HG02970 (cell line): Measurements from ENCODE around the gene PICK1.
"Not testable (repeated sequence)": the region's sequence is repeated elsewhere in the genome, so short reads cannot be mapped to it uniquely, and the experiment has no call there.

Source experiments
- ATAC-seq: cut with Tn5 transposase; IDR thresholded peaks from one replicate; pipeline ENCODE4 v1.9.1; 2021; ENCODE audit warnings: mild to moderate bottlenecking, moderate library complexity, moderate number of reproducible peaks; ENCODE audit not compliant: unreplicated experiment, low FRiP score

PICK1 gene

DNA sequence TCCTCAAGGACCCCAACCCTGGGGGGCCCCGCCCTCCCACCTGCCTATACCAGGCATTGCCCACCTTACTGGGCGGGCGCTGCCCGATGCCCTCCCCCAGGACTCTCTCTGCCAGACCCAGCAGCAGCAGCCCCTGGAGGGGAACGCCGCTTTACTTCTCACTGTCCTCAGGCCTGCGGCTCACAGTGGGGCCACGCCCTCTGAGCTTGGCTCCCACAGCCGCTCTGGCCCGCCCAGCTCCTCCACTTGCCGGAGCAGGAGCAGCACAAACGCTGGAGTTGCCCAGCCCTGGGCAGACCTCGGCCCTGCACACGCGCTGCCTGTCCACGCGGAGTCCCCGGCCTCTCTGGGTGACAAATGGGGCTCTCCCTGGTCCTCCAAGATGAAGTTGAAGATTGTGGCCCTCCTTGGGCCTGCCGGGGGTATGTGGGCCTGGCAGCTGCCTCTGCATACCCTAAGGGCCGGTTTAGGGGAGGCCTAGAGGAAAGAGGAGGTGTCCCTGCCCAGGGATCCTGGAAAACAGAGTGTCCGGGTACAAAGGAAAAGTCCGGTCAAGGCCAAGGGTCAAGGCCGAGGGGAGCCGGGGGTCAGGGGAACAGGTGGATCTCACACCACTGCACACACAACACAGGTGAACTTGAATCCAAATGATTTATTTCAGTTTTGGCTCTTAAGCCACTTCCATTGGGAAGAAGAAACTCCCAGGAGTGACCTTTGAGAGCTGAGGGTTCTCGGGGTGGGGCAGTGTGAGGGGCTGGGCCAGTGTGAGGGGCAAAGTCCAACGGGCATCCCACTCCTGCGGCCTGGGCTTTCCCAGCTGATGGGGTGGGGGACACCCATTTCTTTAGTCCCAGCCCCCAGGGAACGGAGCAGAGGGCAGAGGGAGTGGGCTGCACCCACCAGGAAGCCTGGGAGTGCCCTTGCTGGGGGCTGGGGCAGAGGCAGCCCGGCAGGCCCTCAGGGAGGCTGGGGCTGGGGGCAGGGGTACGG lies 54.0 kb downstream of the PICK1 start:
- no peak for ATAC-seq

DNA sequence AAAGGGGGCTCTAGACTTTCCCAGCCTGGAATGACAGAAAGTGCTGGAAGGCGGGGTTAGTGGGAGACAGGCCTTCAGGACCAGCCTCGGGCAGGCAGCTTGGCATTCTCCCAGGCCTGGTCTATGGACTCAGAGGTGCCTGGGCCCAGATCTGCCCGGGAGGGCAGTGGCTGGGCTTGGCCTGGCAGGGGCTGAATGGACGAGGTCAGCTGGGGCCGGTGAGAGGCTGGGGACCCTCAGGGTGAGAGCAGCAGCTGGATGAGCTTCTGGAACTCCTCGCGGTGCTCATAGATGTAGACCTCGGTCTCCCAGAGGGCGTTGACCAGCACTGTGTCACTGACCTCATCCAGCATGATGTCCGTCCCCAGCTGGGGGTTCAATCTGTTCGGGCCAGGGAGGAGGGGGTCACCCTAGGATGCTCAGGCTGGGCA lies 54.7 kb downstream of the PICK1 start:
- no peak for ATAC-seq

DNA sequence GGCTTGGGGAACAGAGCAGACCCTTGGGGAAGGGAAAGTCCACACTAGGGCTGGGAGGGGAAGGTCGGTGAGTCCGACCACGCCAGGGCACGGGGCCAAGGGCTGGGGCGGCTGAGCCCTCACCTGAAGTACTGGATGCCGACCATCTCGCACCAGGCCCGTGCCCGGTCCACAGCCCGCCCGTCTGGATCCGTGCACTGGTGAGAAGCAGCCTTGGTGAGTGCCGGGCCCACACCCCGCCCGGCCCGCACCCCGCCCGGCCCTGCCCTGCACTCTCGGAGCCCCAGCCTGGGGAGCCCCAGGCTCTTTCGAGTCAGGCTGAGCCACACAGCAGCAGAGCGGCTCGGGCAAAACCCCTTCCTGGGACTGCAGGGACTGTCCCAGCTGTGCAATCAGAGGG lies 55.2 kb downstream of the PICK1 start:
- no peak for ATAC-seq

DNA sequence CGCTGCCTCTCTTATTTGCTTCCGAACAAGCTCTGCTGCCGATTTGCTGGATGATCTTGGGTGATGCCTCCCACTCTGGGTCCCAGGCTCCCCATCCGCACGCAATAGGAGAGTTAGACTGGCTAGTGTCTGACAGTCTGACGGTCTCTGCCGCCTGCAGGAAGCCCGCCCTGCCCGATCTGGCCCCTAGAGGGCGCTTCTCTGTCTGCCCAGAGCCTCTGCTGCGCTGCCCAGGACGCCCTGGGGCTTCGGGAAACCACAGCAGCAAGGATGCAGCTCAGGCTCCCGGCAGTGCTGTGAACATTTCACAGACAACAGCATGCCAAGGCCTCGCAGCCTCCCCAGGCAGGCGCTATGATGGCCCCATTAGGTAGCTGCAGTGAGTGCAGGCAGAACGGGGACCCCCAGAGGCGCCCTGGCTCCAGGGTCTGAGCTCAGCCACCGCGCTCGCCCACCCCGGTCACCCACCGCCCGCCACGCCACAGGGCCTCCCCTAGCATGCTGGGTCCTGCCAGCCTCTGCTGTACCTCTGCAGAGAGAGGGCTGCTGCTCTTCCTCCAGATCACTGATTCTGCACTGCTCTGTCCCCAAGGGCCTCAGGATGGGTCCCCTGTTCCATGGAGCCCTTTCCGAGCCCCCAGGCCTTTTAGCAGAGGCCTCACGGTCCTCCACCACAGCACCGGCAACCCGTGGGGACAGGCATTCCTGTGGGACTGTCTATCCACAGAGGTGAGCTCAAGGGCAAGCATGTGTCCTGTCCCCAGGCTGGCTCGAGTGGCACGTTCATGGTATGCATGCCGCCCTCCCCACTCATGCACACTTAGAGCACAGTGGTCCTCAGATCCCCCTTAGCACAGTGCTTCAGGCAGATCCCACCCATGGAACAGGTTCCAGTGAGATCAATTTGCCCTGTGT lies 57.5 kb downstream of the PICK1 start:
- no peak for ATAC-seq

DNA sequence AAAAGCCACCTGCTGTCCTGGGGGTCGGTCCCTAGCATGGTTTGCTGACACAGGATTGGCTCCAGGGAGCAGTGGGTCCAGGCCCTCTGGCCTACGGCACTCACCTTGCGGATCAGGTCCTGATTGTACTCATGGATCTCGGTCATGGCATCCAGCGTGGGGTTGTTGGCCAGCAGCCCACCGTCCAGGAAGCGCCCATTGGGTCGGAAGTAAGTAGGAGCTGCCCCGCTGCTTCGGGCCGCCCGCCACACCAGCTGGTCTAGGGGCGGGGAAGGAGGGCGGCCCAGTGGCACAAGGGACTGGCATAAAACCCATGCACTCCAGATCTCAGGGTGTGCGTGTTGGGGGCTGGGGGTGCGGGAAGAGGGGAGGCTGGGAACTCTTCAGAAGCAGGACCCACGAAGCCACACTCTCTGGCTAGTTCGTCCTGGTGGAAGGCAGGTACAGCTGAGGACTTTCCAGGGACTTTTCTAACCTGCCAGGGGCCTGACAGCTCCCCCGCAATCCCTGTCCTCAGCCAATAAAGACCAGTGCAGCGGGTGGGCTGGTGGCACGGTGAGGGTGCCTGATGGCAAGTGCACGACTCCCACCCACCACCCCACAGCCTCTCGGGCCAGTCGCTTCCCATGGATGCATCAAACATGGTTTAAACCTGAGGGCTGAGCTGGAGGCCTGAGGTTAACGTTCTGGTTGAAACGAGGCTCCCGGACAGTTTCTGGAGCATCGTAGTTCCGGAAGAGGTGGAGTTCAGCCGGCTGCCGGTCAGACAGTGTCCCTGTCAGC lies 58.4 kb downstream of the PICK1 start:
- ATAC-seq, result no peak

DNA sequence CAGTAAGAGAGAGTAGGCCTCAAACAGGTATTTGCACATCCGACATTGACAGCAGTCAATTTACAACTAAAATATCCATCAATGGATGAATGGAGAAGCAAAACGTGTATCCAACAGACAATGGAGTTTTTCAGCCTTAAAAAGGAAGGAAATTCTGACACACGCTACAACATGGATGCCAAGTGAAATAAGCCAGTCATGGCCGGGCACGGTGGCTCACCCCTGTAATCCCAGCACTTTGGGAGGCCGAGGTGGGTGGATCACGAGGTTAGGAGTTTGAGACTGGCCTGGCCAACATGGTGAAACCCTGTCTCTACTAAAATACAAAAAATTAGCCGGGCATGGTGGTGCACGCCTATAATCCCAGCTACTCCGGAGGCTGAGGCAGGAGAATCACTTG lies 60.4 kb downstream of the PICK1 start:
- ATAC-seq, result not testable (repeated sequence)

DNA sequence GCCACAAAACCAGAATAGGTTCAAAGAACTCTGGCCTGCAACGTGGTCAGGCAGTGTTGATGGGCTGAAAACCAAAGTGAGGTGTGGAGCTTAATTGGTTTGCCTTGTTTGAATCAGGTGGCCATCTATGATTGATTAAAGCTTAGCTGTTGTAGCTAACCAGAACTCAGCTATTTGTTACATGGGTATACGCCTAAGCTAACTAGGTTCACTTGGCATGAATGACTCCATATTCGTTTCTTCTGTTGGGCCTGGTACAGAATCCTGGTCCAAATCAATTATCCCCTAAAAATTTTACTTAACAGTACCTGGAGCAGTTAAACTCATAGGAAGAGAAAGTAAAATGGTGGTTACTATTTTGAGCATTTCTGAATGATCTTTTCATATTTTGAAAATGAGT lies 61.0 kb downstream of the PICK1 start:
- no peak for ATAC-seq

DNA sequence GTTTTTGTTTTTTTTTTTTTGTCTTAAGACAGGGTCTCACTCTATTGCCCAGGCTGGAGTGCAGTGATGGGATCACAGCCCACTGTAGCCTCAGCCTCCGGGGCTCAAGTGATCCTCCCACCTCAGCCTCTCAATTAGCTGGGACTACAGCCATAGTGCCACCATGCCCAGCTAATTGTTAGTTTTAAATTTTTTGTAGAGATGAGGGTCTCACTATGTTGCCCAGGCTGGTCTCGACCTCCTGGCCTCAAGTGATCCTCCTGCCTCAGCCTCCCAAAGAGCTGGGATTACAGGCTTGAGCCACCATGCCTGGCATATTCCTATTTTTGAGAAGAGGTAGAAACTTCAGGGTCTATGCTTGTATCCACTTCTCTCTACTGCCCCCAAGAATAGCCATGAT lies 61.5 kb downstream of the PICK1 start:
- not testable (repeated sequence) for ATAC-seq

DNA sequence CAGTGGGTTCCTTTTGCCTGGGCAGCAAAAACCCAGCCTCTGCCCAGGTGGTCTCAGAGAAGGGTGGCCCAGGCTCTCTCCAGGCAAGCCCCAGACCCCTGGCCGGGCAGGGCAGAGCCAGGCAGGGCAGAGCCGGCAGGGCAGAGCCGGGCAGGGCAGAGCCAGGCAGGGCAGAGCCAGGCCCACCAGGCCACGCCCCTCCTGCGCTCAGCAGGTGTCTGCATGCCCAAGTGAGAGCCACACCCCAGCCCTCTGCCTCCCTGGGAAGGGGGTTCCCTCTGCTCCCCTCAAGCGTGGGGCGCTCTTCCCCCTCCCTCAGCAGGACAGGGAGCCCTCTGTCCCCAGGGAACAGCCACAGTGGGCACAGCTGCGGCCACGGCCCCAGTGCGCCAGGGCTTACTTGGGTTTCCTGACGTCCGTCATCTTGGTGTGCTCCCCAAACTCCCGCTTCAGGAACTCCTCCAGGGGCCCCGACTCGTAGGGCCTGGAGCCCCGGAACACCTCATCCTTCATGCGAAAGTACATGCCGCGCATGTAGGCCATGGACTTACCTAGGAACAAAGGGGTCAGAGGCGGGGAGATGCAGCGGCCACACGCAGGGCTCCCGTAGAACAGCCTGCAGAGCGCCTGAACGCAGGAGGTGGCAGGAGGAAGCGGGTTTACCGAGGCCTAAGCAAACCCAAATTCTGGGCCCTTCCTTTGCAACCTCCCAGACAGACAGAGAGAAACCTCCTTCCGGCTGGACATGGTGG lies 63.3 kb downstream of the PICK1 start:
- ATAC-seq, result no peak

DNA sequence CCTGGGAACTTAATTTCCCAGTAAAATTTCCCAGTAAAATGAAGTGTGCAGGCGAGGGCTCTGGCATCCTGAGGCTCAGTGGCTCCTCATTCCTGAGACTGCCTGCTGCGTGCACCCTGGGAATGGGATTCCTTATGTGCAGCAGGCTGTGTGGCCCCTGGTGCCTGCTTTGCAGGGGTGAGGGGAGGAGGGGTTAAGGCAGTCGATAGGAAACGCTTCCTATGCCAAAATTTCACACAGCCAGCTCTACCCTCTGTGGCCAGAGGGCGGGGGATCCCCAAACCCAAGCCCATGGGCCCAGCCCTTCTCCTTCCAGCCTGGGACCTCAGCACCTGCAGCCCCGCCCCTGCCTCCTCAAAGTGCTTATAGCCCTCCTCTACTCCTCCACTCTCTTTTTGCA lies 65.4 kb downstream of the PICK1 start:
- ATAC-seq, result no peak

DNA sequence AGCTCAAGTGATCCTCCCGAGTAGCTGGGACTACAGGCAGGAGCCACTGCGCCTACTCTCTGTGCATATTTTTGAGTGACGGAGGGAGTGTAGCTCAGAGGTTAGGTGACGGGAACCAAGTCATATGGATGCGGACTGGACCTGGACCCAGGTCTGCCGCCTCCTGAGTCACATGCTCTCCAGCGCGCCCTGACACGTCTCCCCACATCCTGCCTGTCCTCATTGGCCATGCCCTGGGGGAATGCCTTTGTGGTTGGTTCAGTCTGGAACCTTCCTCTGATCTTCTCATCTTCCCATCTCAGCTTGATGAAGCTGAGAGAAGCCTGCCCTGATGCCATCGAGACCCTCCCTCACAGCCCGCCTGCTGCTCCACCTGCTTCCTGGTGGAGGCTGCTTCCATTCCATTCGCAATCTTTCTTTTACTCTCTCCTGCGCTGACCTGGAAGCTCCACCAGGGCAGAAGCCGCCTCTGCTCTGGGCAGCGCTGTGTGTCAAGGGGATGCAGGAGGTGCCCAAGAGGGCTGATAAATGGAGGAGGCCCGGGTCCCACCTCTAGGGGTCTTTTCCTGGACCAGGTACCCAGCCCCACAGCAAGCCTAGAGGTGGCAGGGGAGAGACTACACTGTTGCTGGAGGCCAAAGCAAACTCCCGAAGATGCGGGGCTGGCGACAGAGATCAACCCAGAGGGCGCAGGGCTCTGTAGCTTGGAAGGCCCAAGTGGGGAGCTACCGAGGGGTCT lies 67.2 kb downstream of the PICK1 start:
- ATAC-seq, result no peak

DNA sequence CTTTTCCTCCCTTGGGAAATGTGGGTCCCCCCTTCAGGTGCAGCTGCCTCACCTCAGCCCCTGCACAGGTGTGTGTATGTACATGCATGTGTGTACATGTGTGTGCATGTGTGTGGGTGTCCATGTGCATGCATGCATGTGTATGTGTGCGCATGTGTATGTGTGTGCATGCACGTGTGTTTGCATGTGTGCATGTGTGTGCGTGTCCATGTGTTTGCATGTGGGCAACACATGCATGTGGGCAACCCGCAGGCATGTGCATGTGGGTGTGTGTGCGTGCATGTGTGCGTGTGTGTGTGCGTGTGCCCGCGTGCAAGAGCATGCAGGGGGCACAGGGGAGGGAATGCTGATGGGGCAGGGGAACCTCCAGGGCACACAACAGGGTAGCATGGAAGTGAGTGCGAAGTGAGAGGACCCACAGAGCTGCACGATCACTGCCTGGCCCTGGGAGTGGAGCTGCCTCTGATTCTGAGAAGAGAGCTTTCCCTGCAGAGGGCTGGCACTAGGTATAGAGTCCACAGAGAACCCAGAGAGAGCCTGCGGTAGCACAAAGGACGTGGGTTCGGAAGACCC lies 67.9 kb downstream of the PICK1 start:
- ATAC-seq, result no peak
